Breast epithelium (tissue), 4 donors: Measurements from ENCODE around the gene TJP2. TPM values are rescaled to one million over a fixed set of nuclear protein-coding genes. Genes with fewer than 3 reads are reported as not detected.
A peak's percentile ranks its signal among the peaks of the same experiment; 100 is the strongest.

Source experiments
- DNase-seq, 2 donors: peaks; one replicate each; pipeline ENCODE4 v3.0.0-alpha.2; 2019; ENCODE audit warnings: low spot score in 2 of 2
- H3K27ac ChIP-seq, 2 donors: fragments of 200-600 bp; sonication (generic) in 1 of 2; one replicate each; pipeline ENCODE4 v1.5.1; 2016 to 2019; ENCODE audit warnings: mild to moderate bottlenecking in 1 of 2
- H3K27me3 ChIP-seq, 2 donors: fragments of 200-600 bp; sonication (generic) in 1 of 2; one replicate each; pipeline versions ENCODE4 v1.5.1 to v1.6.0; 2017 to 2019; ENCODE audit warnings: control low read depth in 1 of 2, mild to moderate bottlenecking in 1 of 2
- H3K36me3 ChIP-seq: fragments of 200-600 bp; one replicate; pipeline ENCODE4 v1.5.1; 2019
- H3K4me1 ChIP-seq, 2 donors: fragments of 200-600 bp; sonication (generic); one replicate each; pipeline ENCODE4 v1.5.1; 2016 to 2019; ENCODE audit warnings: control low read depth in 1 of 2
- H3K4me3 ChIP-seq, 3 donors: fragments of 200-600 bp; sonication (generic); 1 replicate in 2 of 3; 2 replicates in 1 of 3; pipeline ENCODE4 v1.5.1; 2016 to 2019; ENCODE audit warnings: mild to moderate bottlenecking in 3 of 3, moderate library complexity in 2 of 3
- H3K9me3 ChIP-seq, 2 donors: fragments of 200-600 bp; sonication (generic) in 1 of 2; one replicate each; pipeline ENCODE4 v1.5.1; 2016 to 2019; ENCODE audit warnings: control low read depth in 1 of 2
- POLR2A ChIP-seq: fragments of 450-650 bp; IDR thresholded peaks from one replicate; pipeline ENCODE4 v1.6.1; 2016; ENCODE audit warnings: antibody characterized with exemption, mild to moderate bottlenecking, moderate library complexity
- POLR2AphosphoS5 ChIP-seq, 3 donors: sonication (generic); formaldehyde crosslinking; IDR thresholded peaks; one replicate each; pipeline ENCODE4 v1.6.1; 2017; ENCODE audit warnings: antibody characterized with exemption in 3 of 3
- intact Hi-C: fragments of 100-400 bp; cut with DNase I; formaldehyde crosslinking; loops from one replicate; pipeline ENCODE4 v1.15.1; 2023; ENCODE audit warnings: low total_unique reads
- total RNA-seq, 3 donors: library from RNA; depleted of rRNA; stranded (reverse); fragments of >200 nt; gene quantifications; one replicate each; pipeline ENCODE4 v1.1.0, GENCODE V29; 2016
- TF ChIP-seq, protein P1 (sequence below), 3 donors: fragments of 450-650 bp; IDR thresholded peaks; one replicate each; pipeline ENCODE4 v1.5.1; 2016 to 2017; ENCODE audit warnings: antibody characterized with exemption in 3 of 3, mild to moderate bottlenecking in 3 of 3, moderate library complexity in 3 of 3

The TJP2 gene
- total RNA-seq, 3 donors from 2014 or later: 85.2 to 125 (median 108) TPM

DNA sequence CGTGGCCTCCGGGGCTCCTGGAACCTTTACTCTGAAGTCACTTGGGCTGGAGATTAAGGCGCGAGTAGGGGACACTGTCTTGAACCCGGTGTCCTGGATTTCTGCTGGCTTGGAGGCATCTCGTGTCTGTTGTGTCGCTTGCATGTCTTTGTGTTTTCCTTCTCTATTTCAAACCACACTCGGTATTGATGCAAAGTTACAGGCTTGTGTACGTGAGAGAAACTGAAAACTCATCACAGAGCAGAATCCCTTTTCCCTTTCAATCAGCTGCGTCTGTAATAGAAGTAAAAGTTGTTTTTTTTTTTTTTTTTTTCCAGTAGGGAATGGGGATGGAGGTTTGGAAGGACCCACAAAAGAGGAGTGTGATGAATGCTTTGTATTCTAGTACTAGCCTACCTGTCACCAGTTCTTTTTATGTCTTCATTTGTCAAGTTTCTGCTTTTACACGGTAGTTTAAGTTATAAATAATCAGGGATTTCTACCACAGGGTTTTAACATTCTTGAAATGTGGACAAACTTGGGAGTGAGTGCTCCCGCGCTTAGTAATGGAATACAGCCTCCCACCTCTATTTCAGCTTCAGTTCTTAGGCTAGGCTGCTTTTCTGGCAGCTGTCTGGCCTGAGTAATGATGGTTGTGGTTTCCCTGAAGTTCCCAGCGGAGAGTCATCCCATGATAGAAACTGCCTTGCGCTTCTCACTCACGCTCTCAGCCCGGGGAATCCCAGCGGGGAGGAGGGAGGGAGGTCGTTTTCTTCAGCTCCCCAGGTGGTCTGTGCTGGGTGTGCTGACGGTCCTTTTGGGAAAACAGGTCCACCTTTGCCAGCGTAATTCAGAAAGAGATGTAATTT lies 763 bp downstream of the TJP2 start:
- intact Hi-C loops: no loop called here
- H3K27ac ChIP-seq: peak overlapping the region; percentile 68 to 73
- peak overlapping the region; percentile 61 to 75 (median 70) for H3K4me3 ChIP-seq
- peaks cover 0 to 13% of the 10 kb centered on the region in 2 donors for H3K4me1 ChIP-seq
- H3K27me3 ChIP-seq: no peaks in the 10 kb centered on the region
- DNase-seq: peak in 1 of 2 donors; percentile 45
- no peaks in the 10 kb centered on the region for H3K9me3 ChIP-seq
- TF ChIP-seq POLR2AphosphoS5 (IDR thresholded peaks at IDR 0.05) (peak in 1 of 3 donors; percentile 15), POLR2A (no peak)
- no peaks in the 10 kb centered on the region for H3K36me3 ChIP-seq

- Histone ChIP-seq H3K9me3 (no peaks in the 10 kb centered on the region), H3K4me1 (peaks cover 0 to 13% of the 10 kb centered on the region in 2 donors), H3K27me3 (no peaks in the 10 kb centered on the region), H3K4me3 (peak overlapping the region; percentile 61 to 75 (median 70)), H3K36me3 (no peaks in the 10 kb centered on the region), H3K27ac (peak overlapping the region in 1 of 2 donors; percentile 69)
- TF ChIP-seq POLR2AphosphoS5 (IDR thresholded peaks at IDR 0.05): no peak
- TF ChIP-seq, protein P1, sequence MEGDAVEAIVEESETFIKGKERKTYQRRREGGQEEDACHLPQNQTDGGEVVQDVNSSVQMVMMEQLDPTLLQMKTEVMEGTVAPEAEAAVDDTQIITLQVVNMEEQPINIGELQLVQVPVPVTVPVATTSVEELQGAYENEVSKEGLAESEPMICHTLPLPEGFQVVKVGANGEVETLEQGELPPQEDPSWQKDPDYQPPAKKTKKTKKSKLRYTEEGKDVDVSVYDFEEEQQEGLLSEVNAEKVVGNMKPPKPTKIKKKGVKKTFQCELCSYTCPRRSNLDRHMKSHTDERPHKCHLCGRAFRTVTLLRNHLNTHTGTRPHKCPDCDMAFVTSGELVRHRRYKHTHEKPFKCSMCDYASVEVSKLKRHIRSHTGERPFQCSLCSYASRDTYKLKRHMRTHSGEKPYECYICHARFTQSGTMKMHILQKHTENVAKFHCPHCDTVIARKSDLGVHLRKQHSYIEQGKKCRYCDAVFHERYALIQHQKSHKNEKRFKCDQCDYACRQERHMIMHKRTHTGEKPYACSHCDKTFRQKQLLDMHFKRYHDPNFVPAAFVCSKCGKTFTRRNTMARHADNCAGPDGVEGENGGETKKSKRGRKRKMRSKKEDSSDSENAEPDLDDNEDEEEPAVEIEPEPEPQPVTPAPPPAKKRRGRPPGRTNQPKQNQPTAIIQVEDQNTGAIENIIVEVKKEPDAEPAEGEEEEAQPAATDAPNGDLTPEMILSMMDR (IDR thresholded peaks at IDR 0.05): no peak
- no peak for TF ChIP-seq POLR2A
- DNase-seq: no peak
- intact Hi-C loops: no loop called here
Observed at GRCh38 chr9:69175486-69175885, 1.4 kb downstream of the TJP2 start.

DNA sequence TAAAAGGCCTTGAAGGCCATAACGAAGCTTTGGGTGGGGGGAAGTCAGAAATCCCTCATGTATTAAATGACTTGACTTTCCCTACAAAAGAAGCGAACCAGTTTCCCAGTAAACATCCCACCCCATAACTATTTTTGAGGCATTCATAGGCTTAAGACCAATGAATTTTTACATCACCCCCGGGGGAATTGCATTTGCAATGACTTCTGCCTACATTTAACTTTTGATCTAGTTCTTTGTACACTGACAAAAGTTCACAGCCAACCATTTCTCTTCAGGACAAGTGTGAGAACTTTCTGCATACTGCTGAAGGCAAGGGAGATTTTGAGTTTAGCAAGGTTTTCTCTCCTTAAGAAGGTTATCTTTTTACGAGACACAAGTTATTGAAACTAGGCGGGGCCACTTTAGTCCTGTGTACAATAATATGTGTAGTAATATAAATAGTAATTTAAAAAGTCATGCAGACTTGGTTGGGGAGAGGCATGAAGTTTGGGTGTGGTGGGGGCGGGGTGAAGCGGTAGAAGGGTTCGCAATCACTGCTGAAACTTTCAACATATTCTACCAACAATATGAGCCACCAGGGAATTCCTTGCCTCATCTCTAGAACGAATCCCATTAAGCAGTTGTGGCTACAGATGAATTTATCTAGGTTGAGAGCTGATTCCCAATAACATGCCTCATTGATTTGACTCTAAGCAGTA lies 2.5 kb downstream of the TJP2 start:
- intact Hi-C loops: no loop called here
- TF ChIP-seq, protein P1 (IDR thresholded peaks at IDR 0.05): no peak
- TF ChIP-seq POLR2AphosphoS5 (IDR thresholded peaks at IDR 0.05) (no peak), POLR2A (no peak)
- H3K27ac ChIP-seq: no peak overlapping the region

DNA sequence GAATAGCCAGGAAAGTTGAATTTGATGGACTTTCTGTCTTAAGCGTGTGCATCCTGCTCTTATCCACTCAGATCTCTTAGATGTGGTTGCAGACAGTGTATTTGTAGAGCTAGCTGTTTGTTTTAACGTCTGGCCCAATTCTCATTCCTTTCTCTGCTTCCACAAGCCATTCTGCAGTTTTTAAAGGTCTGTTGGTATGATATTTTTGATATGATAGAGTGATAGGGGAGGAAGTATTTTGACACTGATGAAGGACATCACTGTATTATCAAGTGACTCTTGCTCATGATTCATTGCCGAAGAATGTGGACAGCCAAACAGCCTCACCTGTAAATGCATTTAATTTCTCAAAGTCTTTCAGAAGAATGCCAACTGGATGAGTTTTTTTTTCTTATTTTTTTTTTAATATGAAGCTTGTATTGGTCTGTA lies 4.5 kb downstream of the TJP2 start:
- H3K9me3 ChIP-seq: no peaks in the 10 kb centered on the region
- peak overlapping the region in 1 of 2 donors; percentile 10 for H3K27ac ChIP-seq
- no peaks in the 10 kb centered on the region for H3K36me3 ChIP-seq
- DNase-seq: no peak
- H3K4me3 ChIP-seq: no peak overlapping the region
- TF ChIP-seq, protein P1 (IDR thresholded peaks at IDR 0.05): no peak
- TF ChIP-seq POLR2A (no peak), POLR2AphosphoS5 (IDR thresholded peaks at IDR 0.05) (no peak)
- intact Hi-C loops: no loop called here
- H3K4me1 ChIP-seq: peaks cover 0 to 9% of the 10 kb centered on the region in 2 donors
- H3K27me3 ChIP-seq: no peaks in the 10 kb centered on the region

More for the DNA sequence above, 2.5 kb downstream of the TJP2 start:
- peaks cover 0 to 13% of the 10 kb centered on the region in 2 donors for H3K4me1 ChIP-seq
- H3K27me3 ChIP-seq: no peaks in the 10 kb centered on the region
- no peaks in the 10 kb centered on the region for H3K9me3 ChIP-seq
- H3K4me3 ChIP-seq: no peak overlapping the region
- no peaks in the 10 kb centered on the region for H3K36me3 ChIP-seq
- DNase-seq: no peak

GRCh38 chr9:69179037-69179436 lies 5.0 kb downstream of the TJP2 start:
- no peak for DNase-seq
- Histone ChIP-seq H3K4me1 (peaks cover 0 to 8% of the 10 kb centered on the region in 2 donors), H3K27ac (peak overlapping the region in 1 of 2 donors; percentile 10), H3K9me3 (no peaks in the 10 kb centered on the region), H3K36me3 (no peaks in the 10 kb centered on the region), H3K4me3 (no peak overlapping the region), H3K27me3 (no peaks in the 10 kb centered on the region)
- intact Hi-C loops: no loop called here
- TF ChIP-seq, protein P1 (IDR thresholded peaks at IDR 0.05): no peak
- TF ChIP-seq POLR2A (no peak), POLR2AphosphoS5 (IDR thresholded peaks at IDR 0.05) (no peak)
